Activated T-helper 17 cell treated with anti-CD3 and anti-CD28 coated beads, Interleukin-2, amount 50 U/mL, for 72 hours (primary cell): ENCODE data around the gene SKA1. TPM values are rescaled to one million over a fixed set of nuclear protein-coding genes. Genes with fewer than 3 reads are reported as not detected.
"Not testable (repeated sequence)": the region's sequence is repeated elsewhere in the genome, so short reads cannot be mapped to it uniquely, and the experiment has no call there.

Experiments used
- ATAC-seq: fragments of 150-1000 bp; cut with Tn5 transposase; replicated peaks from 2 replicates; pipeline ENCODE4 v1.10.0; 2021; ENCODE audit warnings: mild to moderate bottlenecking, moderate library complexity
- H3K27ac Mint-ChIP-seq: one replicate; pipeline ENCODE4 v1.8.0; 2022; ENCODE audit warnings: mixed read lengths
- H3K27me3 Mint-ChIP-seq: one replicate; pipeline ENCODE4 v1.8.0; 2022; ENCODE audit warnings: mixed read lengths
- H3K36me3 Mint-ChIP-seq: one replicate; pipeline ENCODE4 v1.8.0; 2022; ENCODE audit warnings: low read depth, mild to moderate bottlenecking, mixed read lengths
- H3K4me1 Mint-ChIP-seq: one replicate; pipeline ENCODE4 v1.8.0; 2022; ENCODE audit warnings: mixed read lengths
- H3K4me3 Mint-ChIP-seq: one replicate; pipeline ENCODE4 v1.8.0; 2022; ENCODE audit warnings: mild to moderate bottlenecking, mixed read lengths
- H3K9me3 Mint-ChIP-seq: one replicate; pipeline ENCODE4 v1.8.0; 2022; ENCODE audit warnings: mixed read lengths
- total RNA-seq, 2 donors: library from RNA; stranded (reverse); gene quantifications; one replicate each; pipeline ENCODE4 v1.2.3, GENCODE V29; 2022

Gene SKA1
- total RNA-seq, 2 donors from 2014 or later: 40.7 to 42.9 TPM

DNA sequence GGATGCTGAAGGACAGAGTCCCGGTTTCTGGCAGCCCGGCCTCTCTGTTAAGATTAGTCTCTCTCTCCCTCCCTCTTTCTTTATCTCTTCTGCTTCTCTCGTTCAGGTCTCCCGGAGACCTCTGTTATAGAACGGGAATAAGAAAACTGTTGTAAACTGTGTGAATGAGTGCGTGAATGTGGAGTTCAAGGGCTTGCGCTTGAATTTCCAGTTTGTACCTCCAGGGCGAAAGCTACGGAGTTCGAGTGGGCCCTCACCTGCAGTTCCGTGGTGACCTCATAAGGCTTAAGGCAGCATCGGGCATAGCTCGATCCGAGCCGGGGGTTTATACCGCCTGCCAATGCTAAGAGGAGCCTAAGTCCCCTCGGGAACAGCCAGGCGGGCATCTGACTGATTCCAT is 26.4 kb downstream of the SKA1 start:
- Mint-ChIP-seq H3K36me3 (no peaks in the 10 kb centered on the region), H3K4me3 (no peak overlapping the region), H3K27me3 (peaks cover 41% of the 10 kb centered on the region), H3K9me3 (no peaks in the 10 kb centered on the region), H3K27ac (no peak overlapping the region), H3K4me1 (no peaks in the 10 kb centered on the region)
- ATAC-seq: no peak

DNA sequence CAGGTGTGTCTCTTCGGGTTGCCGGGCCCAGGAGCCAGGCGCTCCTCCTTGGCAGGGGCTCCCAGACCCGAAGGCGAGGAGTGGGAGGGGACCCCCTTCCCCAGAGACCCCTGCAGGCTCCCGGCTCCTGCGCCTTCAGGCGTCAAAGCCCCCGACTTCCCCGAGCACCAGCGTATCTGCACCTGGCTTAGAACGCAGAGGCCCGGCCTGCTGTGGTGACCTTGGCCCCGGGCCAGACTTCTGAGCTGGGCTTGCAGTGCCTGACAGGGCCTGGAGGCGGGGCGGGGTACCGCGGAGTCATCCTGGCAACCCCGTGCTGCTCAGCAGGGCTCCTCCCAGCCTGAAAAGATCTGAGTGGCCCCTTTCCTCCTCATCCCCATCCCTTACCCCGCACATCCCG is 27.0 kb downstream of the SKA1 start:
- Mint-ChIP-seq H3K4me1 (no peaks in the 10 kb centered on the region), H3K4me3 (no peak overlapping the region), H3K36me3 (no peaks in the 10 kb centered on the region), H3K27me3 (peaks cover 41% of the 10 kb centered on the region), H3K27ac (no peak overlapping the region), H3K9me3 (no peaks in the 10 kb centered on the region)
- ATAC-seq: no peak

- H3K27ac Mint-ChIP-seq, H3K36me3 Mint-ChIP-seq, ATAC-seq, H3K9me3 Mint-ChIP-seq, H3K4me1 Mint-ChIP-seq, H3K4me3 Mint-ChIP-seq: not testable (repeated sequence)
- peaks cover 46% of the 10 kb centered on the region for H3K27me3 Mint-ChIP-seq
Observed at GRCh38 chr18:50404752-50405581, 30.1 kb downstream of the SKA1 start.

- Mint-ChIP-seq H3K36me3 (no peaks in the 10 kb centered on the region), H3K27ac (no peak overlapping the region), H3K4me1 (no peaks in the 10 kb centered on the region), H3K4me3 (no peak overlapping the region), H3K9me3 (no peaks in the 10 kb centered on the region), H3K27me3 (peaks cover 43% of the 10 kb centered on the region)
- ATAC-seq: no peak
Observed at GRCh38 chr18:50405582-50406271, 30.9 kb downstream of the SKA1 start.

GRCh38 chr18:50409236-50409635 is 34.4 kb downstream of the SKA1 start:
- H3K27me3 Mint-ChIP-seq: peaks cover 28% of the 10 kb centered on the region
- no peaks in the 10 kb centered on the region for H3K36me3 Mint-ChIP-seq
- H3K27ac Mint-ChIP-seq: no peak overlapping the region
- no peak for ATAC-seq
- no peaks in the 10 kb centered on the region for H3K4me1 Mint-ChIP-seq
- H3K4me3 Mint-ChIP-seq: no peak overlapping the region
- H3K9me3 Mint-ChIP-seq: no peaks in the 10 kb centered on the region

DNA sequence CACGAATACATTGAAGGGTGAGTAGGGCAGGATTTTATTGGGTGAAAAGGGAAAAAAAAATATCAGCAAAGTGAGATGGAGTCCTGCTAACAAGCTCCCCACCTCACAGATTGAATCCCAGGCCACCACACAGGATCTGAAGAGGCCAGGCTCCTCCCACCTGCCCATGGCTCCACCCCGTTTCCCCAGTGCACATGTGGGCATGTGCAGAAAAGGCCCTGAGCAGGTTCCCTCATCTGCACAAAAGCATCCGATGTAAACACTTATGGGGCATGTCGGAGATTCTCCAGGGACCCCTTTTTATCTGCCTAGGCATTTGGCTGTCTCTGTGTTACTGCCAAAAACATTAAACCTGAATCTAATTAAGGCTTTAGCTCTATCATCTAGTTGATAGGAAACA is 35.2 kb downstream of the SKA1 start:
- H3K27me3 Mint-ChIP-seq: peaks cover 25% of the 10 kb centered on the region
- H3K36me3 Mint-ChIP-seq: no peaks in the 10 kb centered on the region
- no peak overlapping the region for H3K4me3 Mint-ChIP-seq
- ATAC-seq: no peak
- H3K27ac Mint-ChIP-seq: no peak overlapping the region
- no peaks in the 10 kb centered on the region for H3K4me1 Mint-ChIP-seq
- no peaks in the 10 kb centered on the region for H3K9me3 Mint-ChIP-seq

- Mint-ChIP-seq H3K9me3 (no peaks in the 10 kb centered on the region), H3K4me3 (no peak overlapping the region), H3K27me3 (peaks cover 22% of the 10 kb centered on the region), H3K27ac (no peak overlapping the region), H3K36me3 (no peaks in the 10 kb centered on the region), H3K4me1 (no peaks in the 10 kb centered on the region)
- ATAC-seq: no peak
Observed at GRCh38 chr18:50410894-50411293, 36.0 kb downstream of the SKA1 start.

DNA sequence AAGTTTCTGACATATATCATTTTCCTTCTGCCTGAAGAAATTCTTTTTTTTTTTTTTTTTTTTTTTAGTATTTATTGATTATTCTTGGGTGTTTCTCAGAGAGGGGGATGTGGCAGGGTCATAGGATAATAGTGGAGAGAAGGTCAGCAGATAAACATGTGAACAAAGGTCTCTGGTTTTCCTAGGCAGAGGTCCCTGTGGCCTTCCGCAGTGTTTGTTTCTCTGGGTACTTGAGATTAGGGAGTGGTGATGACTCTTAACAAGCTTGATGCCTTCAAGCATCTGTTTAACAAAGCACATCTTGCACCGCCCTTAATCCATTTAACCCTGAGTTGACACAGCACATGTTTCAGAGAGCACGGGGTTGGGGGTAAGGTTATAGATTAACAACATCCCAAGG is 42.0 kb downstream of the SKA1 start:
- not testable (repeated sequence) for H3K4me1 Mint-ChIP-seq, H3K9me3 Mint-ChIP-seq, H3K36me3 Mint-ChIP-seq, ATAC-seq, H3K27ac Mint-ChIP-seq, H3K4me3 Mint-ChIP-seq
- H3K27me3 Mint-ChIP-seq: peaks cover 13% of the 10 kb centered on the region

- ATAC-seq, H3K36me3 Mint-ChIP-seq, H3K27ac Mint-ChIP-seq, H3K4me3 Mint-ChIP-seq, H3K4me1 Mint-ChIP-seq, H3K9me3 Mint-ChIP-seq: not testable (repeated sequence)
- peaks cover 13% of the 10 kb centered on the region for H3K27me3 Mint-ChIP-seq
Observed at GRCh38 chr18:50417705-50418104, 42.9 kb downstream of the SKA1 start.

DNA sequence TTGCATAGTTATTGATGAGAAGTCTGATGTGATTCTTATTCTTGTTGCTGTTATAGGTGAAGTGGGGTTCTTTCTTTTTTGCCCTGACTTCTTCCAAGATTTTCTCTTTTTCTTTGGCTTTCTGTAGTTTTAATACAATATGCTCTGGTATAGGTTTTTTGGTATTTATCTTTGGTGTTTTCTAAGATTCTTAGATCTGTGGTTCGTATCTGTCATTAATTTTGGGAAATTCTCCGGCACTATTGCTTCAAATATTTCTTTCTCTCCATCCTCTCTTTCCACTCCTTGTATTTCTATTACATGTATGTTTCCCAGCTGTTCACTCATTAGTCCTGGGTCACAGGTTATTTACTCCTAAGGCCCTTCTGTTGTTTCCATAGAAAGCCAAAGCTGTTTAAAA is 43.8 kb downstream of the SKA1 start:
- H3K27ac Mint-ChIP-seq: no peak overlapping the region
- ATAC-seq: no peak

DNA sequence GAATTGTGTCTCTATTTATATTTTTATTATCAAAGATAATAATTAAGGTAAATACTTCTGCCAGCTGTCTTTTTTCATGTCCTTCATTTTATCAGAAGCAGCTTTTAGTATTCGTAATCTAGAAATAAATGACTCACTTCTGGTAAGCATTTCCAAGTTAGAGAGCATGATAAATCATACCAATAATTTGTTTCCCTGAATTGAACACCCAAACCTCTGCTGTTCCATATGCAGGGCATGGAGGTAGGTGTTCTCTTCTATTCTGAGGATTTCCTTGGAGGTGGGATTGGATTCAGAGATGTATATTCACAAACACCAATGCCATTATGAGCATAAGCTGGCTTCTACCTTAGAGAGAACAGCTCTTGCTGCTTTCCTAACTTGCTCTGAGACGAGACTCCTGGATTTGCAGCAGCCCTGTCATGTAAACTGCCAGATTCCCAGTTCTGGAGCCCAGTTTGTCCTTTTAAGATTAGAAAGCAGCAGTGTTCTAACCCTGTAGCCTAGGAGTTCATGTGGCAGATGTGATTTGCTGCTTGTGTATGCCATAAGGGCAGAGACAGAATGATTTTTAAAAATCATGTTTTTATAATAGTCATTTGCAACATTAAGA is 47.5 kb downstream of the SKA1 start:
- Mint-ChIP-seq H3K36me3 (no peaks in the 10 kb centered on the region), H3K4me3 (no peak overlapping the region), H3K27ac (no peak overlapping the region), H3K27me3 (peaks cover 23% of the 10 kb centered on the region), H3K9me3 (peaks cover 9% of the 10 kb centered on the region), H3K4me1 (no peaks in the 10 kb centered on the region)
- ATAC-seq: no peak

More for the DNA sequence above, 43.8 kb downstream of the SKA1 start:
- Mint-ChIP-seq H3K36me3 (no peaks in the 10 kb centered on the region), H3K4me3 (no peak overlapping the region), H3K4me1 (no peaks in the 10 kb centered on the region), H3K27me3 (peaks cover 17% of the 10 kb centered on the region), H3K9me3 (peaks cover 4% of the 10 kb centered on the region)

DNA sequence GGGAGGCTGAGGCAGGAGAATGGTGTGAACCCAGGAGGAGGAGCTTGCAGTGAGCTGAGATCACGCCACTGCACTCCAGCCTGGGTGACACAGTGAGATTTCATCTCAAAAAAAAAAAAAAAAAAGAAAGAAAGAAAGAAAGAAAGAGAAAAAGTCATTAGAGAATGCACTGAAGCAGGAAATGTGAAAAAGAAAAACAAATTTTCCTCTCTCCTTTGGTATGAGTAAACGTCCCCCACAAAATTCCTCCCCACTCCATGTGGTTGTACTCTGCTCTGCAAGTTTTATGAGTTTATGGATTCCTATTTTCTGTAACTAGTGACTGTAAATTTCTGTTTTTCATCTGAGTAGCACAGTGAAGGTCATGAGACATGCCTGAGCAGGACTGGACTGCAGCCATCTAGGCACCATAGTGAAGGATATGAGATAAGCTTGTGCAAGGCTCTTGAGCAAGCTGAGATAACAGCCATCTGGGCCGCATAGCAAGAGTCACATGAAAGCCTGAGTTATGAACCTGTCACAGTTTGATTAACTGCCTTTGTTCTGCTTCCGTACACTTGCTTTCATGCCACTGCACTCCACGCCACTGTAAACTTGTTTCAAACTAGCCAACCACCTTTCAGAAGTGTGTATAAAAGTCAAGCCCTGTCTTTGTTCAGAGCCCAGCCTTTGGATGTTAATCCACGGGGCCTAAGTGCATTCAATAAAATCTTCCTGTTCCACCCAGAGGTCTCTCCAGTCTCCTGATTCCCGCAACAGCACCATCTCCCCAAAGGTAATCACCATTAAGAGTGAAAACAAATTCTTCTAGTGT is 50.2 kb downstream of the SKA1 start:
- Mint-ChIP-seq H3K4me3 (no peak overlapping the region), H3K27me3 (peaks cover 28% of the 10 kb centered on the region), H3K9me3 (peaks cover 4% of the 10 kb centered on the region), H3K4me1 (no peaks in the 10 kb centered on the region), H3K27ac (no peak overlapping the region), H3K36me3 (no peaks in the 10 kb centered on the region)
- ATAC-seq: no peak

GRCh38 chr18:50427896-50428295 is 53.0 kb downstream of the SKA1 start:
- no peak overlapping the region for H3K27ac Mint-ChIP-seq
- peaks cover 4% of the 10 kb centered on the region for H3K9me3 Mint-ChIP-seq
- H3K4me1 Mint-ChIP-seq: no peaks in the 10 kb centered on the region
- H3K36me3 Mint-ChIP-seq: no peaks in the 10 kb centered on the region
- ATAC-seq: no peak
- H3K4me3 Mint-ChIP-seq: no peak overlapping the region
- peaks cover 26% of the 10 kb centered on the region for H3K27me3 Mint-ChIP-seq

GRCh38 chr18:50428531-50429206 is 53.8 kb downstream of the SKA1 start:
- H3K27me3 Mint-ChIP-seq: peaks cover 20% of the 10 kb centered on the region
- H3K4me1 Mint-ChIP-seq: no peaks in the 10 kb centered on the region
- H3K27ac Mint-ChIP-seq: no peak overlapping the region
- peaks cover 4% of the 10 kb centered on the region for H3K9me3 Mint-ChIP-seq
- ATAC-seq: no peak
- no peak overlapping the region for H3K4me3 Mint-ChIP-seq
- no peaks in the 10 kb centered on the region for H3K36me3 Mint-ChIP-seq
